ENCODE results near the gene KRT33A. TPM values are rescaled to one million over a fixed set of nuclear protein-coding genes. Genes with fewer than 3 reads are reported as not detected.

KRT33A gene
- total and polyA plus RNA-seq, 2 of the 8 experiments (the other 6 are each of a cell fraction or from before 2014, with no cell fraction given) = not detected

DNA sequence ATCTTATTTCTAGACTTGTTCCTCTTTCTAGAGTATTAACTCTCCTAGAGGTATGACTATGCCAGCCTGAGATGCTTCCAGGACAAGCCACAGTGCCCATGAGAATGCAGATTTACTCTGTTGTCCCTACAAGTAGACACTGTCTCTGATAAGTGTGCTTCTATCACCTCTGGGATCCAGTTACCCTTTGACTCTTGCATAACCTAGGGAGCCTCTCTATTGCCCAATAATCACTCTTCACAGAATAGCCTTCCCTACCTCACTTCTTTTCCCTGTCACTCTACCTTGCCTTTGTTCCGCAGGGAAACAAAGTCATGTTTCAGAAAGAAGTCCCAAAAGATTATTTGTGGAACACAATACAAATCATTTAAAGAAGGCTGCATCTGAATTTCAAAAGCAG, 33.1 kb upstream of the KRT33A start:
- POLR2A ChIA-PET (ENCODE audit: partially characterized antibody) = no interaction called here

More for the DNA sequence above, 33.1 kb upstream of the KRT33A start:
- Histone ChIP-seq H4K20me1 (replicated peaks in 1 of 2; ENCODE audit: control insufficient read depth in 1 of 2, insufficient read depth in 2 of 2, low read length in 2 of 2) (no peaks in the 10 kb centered on the region), H2BK15ac (ENCODE audit: low read length) (no peak overlapping the region), H3K4ac (replicated peaks; ENCODE audit: insufficient read length, low read depth, low read length) (no peak overlapping the region), H2BK5ac (ENCODE audit: low read depth, low read length) (no peak overlapping the region), H3K36me3 (ENCODE audit: control insufficient read depth in 2 of 4, insufficient read depth in 4 of 4, low read length in 3 of 4) (no peaks in the 10 kb centered on the region), H3K79me2 (ENCODE audit: control insufficient read depth in 1 of 2, insufficient read depth in 2 of 2, low read length in 2 of 2) (no peaks in the 10 kb centered on the region), H3K56ac (replicated peaks; ENCODE audit: insufficient read length, low read depth, low read length) (no peak overlapping the region), H3K4me3 (ENCODE audit: extremely low read depth in 1 of 4, insufficient read depth in 2 of 4, low read depth in 3 of 4, low read length in 4 of 4) (no peak overlapping the region), H2AK5ac (ENCODE audit: low read depth, low read length) (no peak overlapping the region), H3K23me2 (ENCODE audit: low read depth, low read length) (no peaks in the 10 kb centered on the region; the same call in 1 of the 2 replicates), H3K14ac (ENCODE audit: insufficient read length) (no peak overlapping the region), H3K23ac (ENCODE audit: insufficient read length) (no peak overlapping the region), H3K18ac (ENCODE audit: extremely low read depth, low read length) (no peak overlapping the region), H3K9me3 (ENCODE audit: insufficient read depth in 2 of 2, low read depth in 1 of 2, low read length in 1 of 2) (no peaks in the 10 kb centered on the region; a peak in 1 of 4 replicates), H2BK20ac (ENCODE audit: low read length) (no peak overlapping the region), H2BK12ac (ENCODE audit: low read depth, low read length) (no peak overlapping the region), H3K27me3 (replicated peaks in 1 of 4; ENCODE audit: control insufficient read depth in 3 of 4, extremely low read depth in 1 of 4, insufficient read depth in 3 of 4, low read length in 3 of 4) (no peaks in the 10 kb centered on the region), H3K9ac (replicated peaks in 1 of 4; ENCODE audit: extremely low read depth in 1 of 4, low read depth in 3 of 4, low read length in 3 of 4) (no peak overlapping the region), H4K91ac (replicated peaks; ENCODE audit: insufficient read length, low read length) (no peak overlapping the region), H4K5ac (ENCODE audit: insufficient read length, low read depth, low read length) (no peak overlapping the region), H3K4me2 (ENCODE audit: insufficient read depth in 1 of 2, low read depth in 2 of 2, low read length in 2 of 2) (no peak overlapping the region), H2BK120ac (replicated peaks; ENCODE audit: low read depth, low read length) (no peak overlapping the region), H3K27ac (ENCODE audit: low read depth, low read length) (no peak overlapping the region), H3K79me1 (ENCODE audit: low read depth, low read length) (no peaks in the 10 kb centered on the region), H2AFZ (ENCODE audit: low read length) (no peak overlapping the region), H4K8ac (ENCODE audit: extremely low read depth, insufficient read depth, low read length) (no peak overlapping the region), H3K4me1 (replicated peaks in 1 of 4; ENCODE audit: control insufficient read depth in 3 of 4, insufficient read depth in 4 of 4, low read length in 3 of 4) (no peaks in the 10 kb centered on the region)
- CTCF ChIA-PET (ENCODE audit: partially characterized antibody) = no interaction called here
- FAIRE-seq (no peak), DNase-seq (ENCODE audit: low read depth in 1 of 2, low spot score in 2 of 2) (no peak)
- WGBS, 2 experiments (ENCODE audit: extremely low coverage in 1 of 2, insufficient coverage in 1 of 2, insufficient read length in 1 of 2, insufficient replicate concordance in 2 of 2, low coverage in 1 of 2, low lambda C conversion rate in 2 of 2, missing lambda C conversion rate in 1 of 2) = 100% methylated on average over 1 of the region's 1 CpG; no CpG with 5 or more reads in 1 of the 2 experiments
- TF ChIP-seq TAF1 (IDR thresholded peaks at IDR 0.05; ENCODE audit: low read depth, low read length) = no peak
- TF ChIP-seq CEBPB (IDR thresholded peaks at IDR 0.05; ENCODE audit: low read depth, low read length) = peak; percentile 83; the same call in 1 of the 2 replicates

Measured in H1 (cell line).